K562 (cell line): ENCODE results near the gene DMD. TPM values are rescaled to one million over a fixed set of nuclear protein-coding genes. Genes with fewer than 3 reads are reported as not detected.

Experiments used
- E2F3 ChIP-seq: fragments of 250-450 bp; sonication (Bioruptor Pico); IDR thresholded peaks from 2 replicates; pipeline ENCODE4 v1.4.0; 2020; ENCODE audit warnings: mild to moderate bottlenecking
- FOS ChIP-seq: IDR thresholded peaks from 3 replicates; pipeline ENCODE4 v1.6.1; 2011; ENCODE audit not compliant: insufficient read length; ENCODE audit errors: extremely low read depth
- GATAD2B ChIP-seq: fragments of 450-650 bp; IDR thresholded peaks from 2 replicates; pipeline ENCODE4 v1.6.1; 2017; ENCODE audit warnings: mild to moderate bottlenecking, borderline replicate concordance
- HDGF ChIP-seq: fragments of 450-650 bp; IDR thresholded peaks from 2 replicates; pipeline ENCODE4 v1.6.1; 2016
- HNRNPK ChIP-seq: fragments of 200-400 bp; formaldehyde crosslinking; IDR thresholded peaks from one replicate; pipeline ENCODE4 v1.6.1; 2018; ENCODE audit warnings: mild to moderate bottlenecking, low read depth, low read length; ENCODE audit not compliant: poor library complexity, severe bottlenecking
- IFI16 ChIP-seq: fragments of 250-450 bp; sonication (Bioruptor Pico); IDR thresholded peaks from 2 replicates; pipeline ENCODE4 v2.1.2; 2022; ENCODE audit warnings: mild to moderate bottlenecking, inconsistent platforms
- MBD1 ChIP-seq: fragments of 250-450 bp; sonication (Bioruptor Pico); IDR thresholded peaks from 2 replicates; pipeline ENCODE4 v1.8.0; 2022; ENCODE audit warnings: inconsistent platforms
- RBM25 ChIP-seq: fragments of 200-400 bp; formaldehyde crosslinking; IDR thresholded peaks from 2 replicates; pipeline ENCODE4 v1.6.1; 2018; ENCODE audit warnings: low read length, low read depth, moderate library complexity; ENCODE audit not compliant: severe bottlenecking
- ZHX1 ChIP-seq: fragments of 150-350 bp; conservative IDR thresholded peaks from 2 replicates; pipeline ENCODE4 v1.6.1; 2014; ENCODE audit warnings: low read length
- ZNF436 ChIP-seq: fragments of 250-450, 450-650 bp; sonication (Bioruptor Pico); formaldehyde crosslinking; IDR thresholded peaks from 2 replicates; pipeline ENCODE4 v1.7.0; 2020; ENCODE audit warnings: mild to moderate bottlenecking
- ZNF445 ChIP-seq: fragments of 250-450 bp; sonication (Bioruptor Pico); IDR thresholded peaks from 2 replicates; pipeline ENCODE4 v1.4.0; 2020; ENCODE audit warnings: low read depth, mild to moderate bottlenecking, moderate library complexity
- polyA plus RNA-seq, 8 experiments: library from polyadenylated mRNA; depleted of rRNA in 4 of 8; stranded (reverse) in 5 of 8; unstranded in 3 of 8; fragments of >200 nt; fragmentation: Nextera tagmentation in 2 of 8; fragmentation: Illumina TruSeq in 1 of 8; extraction: Ambion mirVana in 2 of 8; extraction: Trizol in 1 of 8; gene quantifications; 2 replicates each; pipeline versions ENCODE4 v1.2.1 to v1.2.3, GENCODE V29; 2011 to 2014; ENCODE audit warnings: inconsistent platforms in 1 of 8, missing spikeins in 1 of 8
- total RNA-seq, 7 experiments: library from RNA; depleted of rRNA in 6 of 7; stranded (reverse); fragments of >200 nt in 6 of 7; fragmentation: Illumina TruSeq in 2 of 7; extraction: Trizol in 2 of 7; gene quantifications; 2 replicates each; pipeline versions ENCODE4 v1.2.1 to v1.2.3, GENCODE V29; 2011 to 2021; ENCODE audit warnings: low replicate concordance in 1 of 7
- TF ChIP-seq, protein P1 (sequence below), 2 experiments: fragments of 450-650 bp; IDR thresholded peaks; 2 replicates each; pipeline ENCODE4 v1.6.1; 2016; ENCODE audit warnings: mild to moderate bottlenecking in 2 of 2, borderline replicate concordance in 1 of 2, low read depth in 1 of 2, moderate library complexity in 1 of 2

The DMD gene
- total and polyA plus RNA-seq, 9 of the 15 experiments (the other 6 are each of a cell fraction or from before 2014, with no cell fraction given) = 3.8 to 20.4 (median 11.4) TPM

DNA sequence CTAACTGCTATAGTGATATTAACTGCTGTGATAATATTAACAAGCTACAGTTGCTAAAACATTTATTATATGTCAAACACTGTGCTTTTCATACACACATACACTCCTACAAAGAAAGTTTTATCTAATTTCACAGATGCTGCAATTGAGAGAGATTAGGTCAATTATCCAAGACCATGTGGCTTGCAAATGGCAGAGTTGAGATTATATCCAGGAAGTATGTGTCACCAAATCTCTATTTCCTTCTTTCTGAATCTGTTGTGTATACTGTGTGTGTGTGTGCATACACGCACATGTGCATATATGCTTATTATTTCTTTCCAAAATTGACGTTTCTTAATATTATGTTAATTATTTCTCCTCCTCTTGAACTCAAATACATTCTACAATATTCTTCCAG is 1363.6 kb downstream of the DMD start (continued):
- TF ChIP-seq ZHX1 (no peak), FOS (no peak), GATAD2B (no peak), HDGF (no peak), ZNF436 (no peak), MBD1 (no peak), HNRNPK (no peak), RBM25 (no peak), IFI16 (CRISPR knock-in tag) (no peak), ZNF445 (CRISPR knock-in tag) (no peak), E2F3 (CRISPR knock-in tag) (no peak)
- TF ChIP-seq, protein P1, sequence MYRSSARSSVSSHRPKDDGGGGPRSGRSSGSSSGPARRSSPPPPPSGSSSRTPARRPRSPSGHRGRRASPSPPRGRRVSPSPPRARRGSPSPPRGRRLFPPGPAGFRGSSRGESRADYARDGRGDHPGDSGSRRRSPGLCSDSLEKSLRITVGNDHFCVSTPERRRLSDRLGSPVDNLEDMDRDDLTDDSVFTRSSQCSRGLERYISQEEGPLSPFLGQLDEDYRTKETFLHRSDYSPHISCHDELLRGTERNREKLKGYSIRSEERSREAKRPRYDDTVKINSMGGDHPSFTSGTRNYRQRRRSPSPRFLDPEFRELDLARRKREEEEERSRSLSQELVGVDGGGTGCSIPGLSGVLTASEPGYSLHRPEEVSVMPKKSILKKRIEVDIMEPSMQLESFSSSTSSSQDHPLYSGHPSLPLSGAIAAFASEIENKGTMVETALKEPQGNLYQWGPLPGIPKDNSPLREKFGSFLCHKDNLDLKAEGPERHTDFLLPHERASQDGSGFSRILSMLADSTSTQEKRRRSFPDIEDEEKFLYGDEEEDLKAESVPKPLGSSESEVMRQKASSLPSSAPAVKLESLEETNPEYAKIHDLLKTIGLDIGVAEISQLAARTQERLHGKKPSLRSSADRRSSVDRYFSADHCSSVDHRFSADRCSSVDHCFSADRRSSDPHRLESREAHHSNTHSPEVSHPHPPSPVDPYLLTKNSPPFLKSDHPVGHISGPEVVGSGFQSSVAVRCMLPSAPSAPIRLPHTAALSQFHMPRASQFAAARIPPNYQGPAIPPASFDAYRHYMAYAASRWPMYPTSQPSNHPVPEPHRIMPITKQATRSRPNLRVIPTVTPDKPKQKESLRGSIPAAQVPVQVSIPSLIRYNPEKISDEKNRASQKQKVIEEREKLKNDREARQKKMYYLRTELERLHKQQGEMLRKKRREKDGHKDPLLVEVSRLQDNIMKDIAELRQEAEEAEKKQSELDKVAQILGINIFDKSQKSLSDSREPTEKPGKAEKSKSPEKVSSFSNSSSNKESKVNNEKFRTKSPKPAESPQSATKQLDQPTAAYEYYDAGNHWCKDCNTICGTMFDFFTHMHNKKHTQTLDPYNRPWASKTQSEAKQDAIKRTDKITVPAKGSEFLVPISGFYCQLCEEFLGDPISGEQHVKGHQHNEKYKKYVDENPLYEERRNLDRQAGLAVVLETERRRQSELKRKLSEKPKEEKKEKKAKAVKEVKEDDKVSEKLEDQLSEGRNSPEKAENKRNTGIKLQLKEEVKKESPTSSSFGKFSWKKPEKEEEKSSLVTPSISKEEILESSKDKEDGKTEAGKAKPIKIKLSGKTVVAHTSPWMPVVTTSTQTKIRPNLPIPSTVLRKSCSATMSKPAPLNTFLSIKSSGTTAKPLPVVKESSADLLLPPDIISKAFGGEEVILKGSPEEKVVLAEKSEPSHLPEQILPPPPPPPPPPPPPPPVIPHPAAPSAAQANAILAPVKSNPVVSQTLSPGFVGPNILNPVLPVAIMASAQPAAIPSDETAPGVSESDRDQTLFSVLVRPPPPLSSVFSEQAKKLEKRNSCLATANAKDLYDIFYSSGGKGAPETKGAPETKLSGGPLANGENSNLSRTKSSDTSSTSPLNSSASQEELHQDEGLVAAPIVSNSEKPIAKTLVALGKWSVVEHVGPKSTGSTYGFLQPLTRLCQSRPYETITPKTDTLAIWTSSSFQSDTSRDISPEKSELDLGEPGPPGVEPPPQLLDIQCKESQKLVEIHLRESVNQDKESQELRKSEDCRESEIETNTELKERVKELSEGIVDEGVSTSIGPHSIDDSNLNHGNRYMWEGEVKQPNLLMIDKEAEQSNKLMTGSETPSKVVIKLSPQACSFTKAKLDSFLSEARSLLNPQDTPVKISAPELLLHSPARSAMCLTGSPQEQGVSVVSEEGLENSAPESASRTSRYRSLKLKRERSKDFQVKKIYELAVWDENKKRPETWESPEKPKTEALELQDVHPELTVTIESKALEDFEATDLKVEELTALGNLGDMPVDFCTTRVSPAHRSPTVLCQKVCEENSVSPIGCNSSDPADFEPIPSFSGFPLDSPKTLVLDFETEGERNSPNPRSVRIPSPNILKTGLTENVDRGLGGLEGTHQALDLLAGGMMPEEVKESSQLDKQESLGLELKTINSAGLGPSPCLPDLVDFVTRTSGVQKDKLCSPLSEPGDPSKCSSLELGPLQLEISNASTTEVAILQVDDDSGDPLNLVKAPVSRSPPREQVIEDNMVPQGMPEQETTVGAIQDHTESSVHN (IDR thresholded peaks at IDR 0.05; ENCODE audit: borderline replicate concordance in 1 of 2, low read depth in 1 of 2) = no peak
